ENCODE measurements around the gene ITGAE. TPM values are rescaled to one million over a fixed set of nuclear protein-coding genes. Genes with fewer than 3 reads are reported as not detected.

ITGAE gene
- total and polyA plus RNA-seq, 7 donors = 25.2 to 51.8 (median 42.9) TPM

- no peak for TF ChIP-seq CTCF (IDR thresholded peaks at IDR 0.05)
- no peak for TF ChIP-seq EP300 (IDR thresholded peaks at IDR 0.05)
- TF ChIP-seq POLR2AphosphoS5 (IDR thresholded peaks at IDR 0.05) = no peak
- intact Hi-C loops (cut with DNase I) = no loop called here
- no peaks in the 10 kb centered on the region for H3K4me1 ChIP-seq
- no peaks in the 10 kb centered on the region for H3K9me3 ChIP-seq
- no peaks in the 10 kb centered on the region for H3K27me3 ChIP-seq
- no peak overlapping the region for H3K27ac ChIP-seq
- WGBS, 2 donors = 85 to 87% methylated on average over 6 of the region's 6 CpGs
- H3K36me3 ChIP-seq = peaks cover 0 to 100% (median 58%) of the 10 kb centered on the region in 4 donors
- H3K4me3 ChIP-seq = no peak overlapping the region
- no peak for DNase-seq
These were observed 17.8 kb upstream of the ITGAE start for GRCh38 chr17:3818786-3819185.

GRCh38 chr17:3817851-3818605, 17.0 kb upstream of the ITGAE start:
- intact Hi-C loops (cut with DNase I) = no loop called here
- Histone ChIP-seq H3K4me1 (no peaks in the 10 kb centered on the region), H3K27me3 (no peaks in the 10 kb centered on the region), H3K27ac (no peak overlapping the region), H3K36me3 (peaks cover 0 to 100% (median 57%) of the 10 kb centered on the region in 4 donors), H3K4me3 (no peak overlapping the region), H3K9me3 (no peaks in the 10 kb centered on the region)
- 93 to 94% methylated on average over 12 of the region's 12 CpGs for WGBS, 2 donors
- DNase-seq = no peak
- TF ChIP-seq POLR2AphosphoS5 (IDR thresholded peaks at IDR 0.05) (no peak), EP300 (IDR thresholded peaks at IDR 0.05) (no peak), CTCF (IDR thresholded peaks at IDR 0.05) (no peak), POLR2A (IDR thresholded peaks at IDR 0.05) (no peak)

- H3K36me3 ChIP-seq = peaks cover 10 to 100% (median 62%) of the 10 kb centered on the region in 4 donors
- H3K4me1 ChIP-seq = no peaks in the 10 kb centered on the region
- 93% methylated on average over 7 of the region's 7 CpGs for WGBS, 2 donors
- no peaks in the 10 kb centered on the region for H3K9me3 ChIP-seq
- intact Hi-C loops (cut with DNase I) = no loop called here
- H3K27me3 ChIP-seq = no peaks in the 10 kb centered on the region
- H3K27ac ChIP-seq = no peak overlapping the region
- no peak for TF ChIP-seq CTCF (IDR thresholded peaks at IDR 0.05)
- no peak for TF ChIP-seq POLR2AphosphoS5 (IDR thresholded peaks at IDR 0.05)
- TF ChIP-seq POLR2A (IDR thresholded peaks at IDR 0.05) = no peak
- TF ChIP-seq EP300 (IDR thresholded peaks at IDR 0.05) = no peak
- H3K4me3 ChIP-seq = no peak overlapping the region
- no peak for DNase-seq
These were observed 14.9 kb upstream of the ITGAE start for GRCh38 chr17:3815925-3816324.

GRCh38 chr17:3815122-3815521, 14.1 kb upstream of the ITGAE start:
- Histone ChIP-seq H3K27ac (no peak overlapping the region), H3K27me3 (no peaks in the 10 kb centered on the region), H3K9me3 (no peaks in the 10 kb centered on the region), H3K36me3 (peaks cover 10 to 100% (median 66%) of the 10 kb centered on the region in 4 donors), H3K4me3 (no peak overlapping the region), H3K4me1 (no peaks in the 10 kb centered on the region)
- 92 to 93% methylated on average over 6 of the region's 6 CpGs for WGBS, 2 donors
- TF ChIP-seq POLR2A (IDR thresholded peaks at IDR 0.05) = no peak
- no peak for TF ChIP-seq EP300 (IDR thresholded peaks at IDR 0.05)
- no peak for DNase-seq
- intact Hi-C loops (cut with DNase I) = no loop called here

- WGBS, 2 donors = 95 to 96% methylated on average over 13 of the region's 13 CpGs
- Histone ChIP-seq H3K4me1 (no peaks in the 10 kb centered on the region), H3K27ac (no peak overlapping the region), H3K36me3 (peaks cover 10 to 100% (median 63%) of the 10 kb centered on the region in 4 donors), H3K9me3 (no peaks in the 10 kb centered on the region), H3K27me3 (no peaks in the 10 kb centered on the region), H3K4me3 (no peak overlapping the region)
- intact Hi-C loops (cut with DNase I) = no loop called here
- TF ChIP-seq CTCF (IDR thresholded peaks at IDR 0.05) (no peak), POLR2A (IDR thresholded peaks at IDR 0.05) (no peak), POLR2AphosphoS5 (IDR thresholded peaks at IDR 0.05) (no peak), EP300 (IDR thresholded peaks at IDR 0.05) (no peak)
- no peak for DNase-seq
These were observed 13.4 kb upstream of the ITGAE start for GRCh38 chr17:3814361-3814760.

All from sigmoid colon (tissue), 7 donors.